Gastrocnemius medialis (tissue), 4 donors: ENCODE data around the gene GALNTL6. TPM values are rescaled to one million over a fixed set of nuclear protein-coding genes. Genes with fewer than 3 reads are reported as not detected.

Experiments
- ATAC-seq, 2 donors: fragments of 150-250 bp; one replicate each; pipeline ENCODE4 v1.9.1; 2016
- DNase-seq, 2 donors: peaks; one replicate each; pipeline ENCODE4 v3.0.0-alpha.2; 2019
- H3K27ac ChIP-seq, 4 donors: fragments of 200-600 bp; sonication (generic); 1 replicate in 1 of 4; 2 replicates in 3 of 4; pipeline ENCODE4 v1.5.1; 2016 to 2018; ENCODE audit warnings: mild to moderate bottlenecking in 2 of 4, moderate library complexity in 1 of 4
- H3K27me3 ChIP-seq, 3 donors: fragments of 200-600 bp; sonication (generic) in 2 of 3; 1 replicate in 1 of 3; 2 replicates in 2 of 3; pipeline versions ENCODE4 v1.5.1 to v1.6.0; 2016 to 2019; ENCODE audit warnings: mild to moderate bottlenecking in 1 of 3, moderate library complexity in 1 of 3
- H3K36me3 ChIP-seq, 2 donors: fragments of 200-600 bp; sonication (generic) in 1 of 2; one replicate each; pipeline ENCODE4 v1.5.1; 2017 to 2018
- H3K4me1 ChIP-seq, 2 donors: fragments of 200-600 bp; sonication (generic) in 1 of 2; one replicate each; pipeline ENCODE4 v1.5.1; 2016 to 2017; ENCODE audit warnings: mild to moderate bottlenecking in 2 of 2
- H3K4me3 ChIP-seq, 4 donors: fragments of 200-600 bp; sonication (generic) in 3 of 4; 1 replicate in 1 of 4; 2 replicates in 3 of 4; pipeline ENCODE4 v1.5.1; 2016 to 2019; ENCODE audit warnings: mild to moderate bottlenecking in 2 of 4
- H3K9me3 ChIP-seq, 3 donors: fragments of 200-600 bp; sonication (generic) in 2 of 3; 1 replicate in 1 of 3; 2 replicates in 2 of 3; pipeline ENCODE4 v1.5.1; 2016 to 2019
- CTCF ChIP-seq, 5 experiments: fragments of 450-650 bp in 3 of 5; fragments of 200-600 bp in 2 of 5; sonication (generic) in 2 of 5; IDR thresholded peaks in 4 of 5; conservative IDR thresholded peaks in 1 of 5; 1 replicate in 4 of 5; 2 replicates in 1 of 5; pipeline ENCODE4 v1.5.1; 2016 to 2019; ENCODE audit warnings: antibody characterized with exemption in 5 of 5, mild to moderate bottlenecking in 3 of 5, moderate library complexity in 3 of 5
- POLR2A ChIP-seq, 2 donors: fragments of 450-650 bp; IDR thresholded peaks; one replicate each; pipeline ENCODE4 v1.6.1; 2017; ENCODE audit warnings: antibody characterized with exemption in 2 of 2, mild to moderate bottlenecking in 2 of 2, moderate library complexity in 2 of 2
- in situ Hi-C, 4 donors: fragments of 200-750 bp; cut with MboI; loops; one replicate each; pipeline versions ENCODE4 v1.15.0 to v1.8.0; 2017; ENCODE audit warnings: low sequenced_read_pairs in 4 of 4
- intact Hi-C: fragments of 100-400 bp; cut with DNase I; formaldehyde crosslinking; loops from one replicate; pipeline ENCODE4 v1.15.1; 2023; ENCODE audit warnings: low total_unique reads
- total RNA-seq, 4 donors: library from RNA; depleted of rRNA; stranded (reverse); fragments of >200 nt; gene quantifications; one replicate each; pipeline versions ENCODE4 v1.1.0 to v1.2.3, GENCODE V29; 2016

The GALNTL6 gene
- total RNA-seq, 4 donors from 2014 or later: not detected

GRCh38 chr4:173056271-173056670, 1243.1 kb downstream of the GALNTL6 start:
- ATAC-seq (no peak), DNase-seq (no peak)
- intact Hi-C loops (no loop called here), in situ Hi-C loops (no loop called here)
- Histone ChIP-seq H3K27ac (no peak overlapping the region), H3K36me3 (no peaks in the 10 kb centered on the region), H3K27me3 (no peaks in the 10 kb centered on the region), H3K4me3 (no peak overlapping the region), H3K4me1 (no peaks in the 10 kb centered on the region), H3K9me3 (no peaks in the 10 kb centered on the region)
- TF ChIP-seq CTCF (IDR thresholded peaks at IDR 0.05 in 4 of 5, conservative IDR thresholded peaks at IDR 0.05 in 1 of 5): no peak
- no peak for TF ChIP-seq POLR2A (IDR thresholded peaks at IDR 0.05)

GRCh38 chr4:173056710-173057109, 1243.5 kb downstream of the GALNTL6 start:
- Histone ChIP-seq H3K4me3 (no peak overlapping the region), H3K27me3 (no peaks in the 10 kb centered on the region), H3K4me1 (no peaks in the 10 kb centered on the region), H3K27ac (no peak overlapping the region), H3K36me3 (no peaks in the 10 kb centered on the region), H3K9me3 (no peaks in the 10 kb centered on the region)
- in situ Hi-C loops: no loop called here
- no peak for TF ChIP-seq CTCF (IDR thresholded peaks at IDR 0.05 in 4 of 5, conservative IDR thresholded peaks at IDR 0.05 in 1 of 5)
- no peak for TF ChIP-seq POLR2A (IDR thresholded peaks at IDR 0.05)
- DNase-seq: no peak
- intact Hi-C loops: no loop called here
- no peak for ATAC-seq

- Histone ChIP-seq H3K4me1 (no peaks in the 10 kb centered on the region), H3K27ac (no peak overlapping the region), H3K9me3 (no peaks in the 10 kb centered on the region), H3K27me3 (no peaks in the 10 kb centered on the region), H3K36me3 (no peaks in the 10 kb centered on the region), H3K4me3 (no peak overlapping the region)
- no peak for DNase-seq
- in situ Hi-C loops (no loop called here), intact Hi-C loops (no loop called here)
- TF ChIP-seq POLR2A (IDR thresholded peaks at IDR 0.05) (no peak), CTCF (IDR thresholded peaks at IDR 0.05 in 4 of 5, conservative IDR thresholded peaks at IDR 0.05 in 1 of 5) (no peak)
- ATAC-seq: no peak
Measured at GRCh38 chr4:173057442-173057841, 1244.2 kb downstream of the GALNTL6 start.

- no peak overlapping the region for H3K27ac ChIP-seq
Measured at GRCh38 chr4:173057901-173058300, 1244.7 kb downstream of the GALNTL6 start.

More at GRCh38 chr4:173057901-173058300, 1244.7 kb downstream of the GALNTL6 start:
- intact Hi-C loops: no loop called here
- Histone ChIP-seq H3K4me1 (no peaks in the 10 kb centered on the region), H3K9me3 (no peaks in the 10 kb centered on the region), H3K27me3 (no peaks in the 10 kb centered on the region), H3K36me3 (no peaks in the 10 kb centered on the region), H3K4me3 (no peak overlapping the region)
- TF ChIP-seq POLR2A (IDR thresholded peaks at IDR 0.05): no peak
- TF ChIP-seq CTCF (IDR thresholded peaks at IDR 0.05 in 4 of 5, conservative IDR thresholded peaks at IDR 0.05 in 1 of 5): no peak
- no peak for ATAC-seq
- in situ Hi-C loops: no loop called here
- no peak for DNase-seq
